ENCODE data around the gene CFAP92.

DNA sequence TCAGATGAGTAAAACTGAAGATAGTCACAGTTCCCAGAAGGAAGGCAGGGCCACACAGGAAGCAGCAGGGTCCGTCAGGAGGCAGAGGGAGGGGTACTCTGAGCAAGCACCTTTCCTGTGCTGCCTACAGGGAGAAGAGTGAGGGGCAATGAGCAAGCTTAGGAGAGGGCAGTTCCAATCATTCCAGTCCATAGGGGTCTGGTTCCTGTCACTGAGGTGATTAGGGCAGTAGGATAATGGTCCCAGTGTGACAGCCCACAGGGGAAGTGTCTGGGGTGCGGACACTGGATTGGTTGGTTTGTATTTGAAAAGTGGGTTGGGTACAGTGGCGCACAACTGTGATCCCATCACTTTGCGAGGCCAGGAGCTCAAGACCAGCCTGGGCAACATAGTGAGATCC, 121.6 kb downstream of the CFAP92 start:
- TF ChIP-seq, protein P1, sequence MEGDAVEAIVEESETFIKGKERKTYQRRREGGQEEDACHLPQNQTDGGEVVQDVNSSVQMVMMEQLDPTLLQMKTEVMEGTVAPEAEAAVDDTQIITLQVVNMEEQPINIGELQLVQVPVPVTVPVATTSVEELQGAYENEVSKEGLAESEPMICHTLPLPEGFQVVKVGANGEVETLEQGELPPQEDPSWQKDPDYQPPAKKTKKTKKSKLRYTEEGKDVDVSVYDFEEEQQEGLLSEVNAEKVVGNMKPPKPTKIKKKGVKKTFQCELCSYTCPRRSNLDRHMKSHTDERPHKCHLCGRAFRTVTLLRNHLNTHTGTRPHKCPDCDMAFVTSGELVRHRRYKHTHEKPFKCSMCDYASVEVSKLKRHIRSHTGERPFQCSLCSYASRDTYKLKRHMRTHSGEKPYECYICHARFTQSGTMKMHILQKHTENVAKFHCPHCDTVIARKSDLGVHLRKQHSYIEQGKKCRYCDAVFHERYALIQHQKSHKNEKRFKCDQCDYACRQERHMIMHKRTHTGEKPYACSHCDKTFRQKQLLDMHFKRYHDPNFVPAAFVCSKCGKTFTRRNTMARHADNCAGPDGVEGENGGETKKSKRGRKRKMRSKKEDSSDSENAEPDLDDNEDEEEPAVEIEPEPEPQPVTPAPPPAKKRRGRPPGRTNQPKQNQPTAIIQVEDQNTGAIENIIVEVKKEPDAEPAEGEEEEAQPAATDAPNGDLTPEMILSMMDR (IDR thresholded peaks at IDR 0.05) = no peak
- no peak for TF ChIP-seq POLR2A (IDR thresholded peaks at IDR 0.05)

All from thyroid gland (tissue), 4 donors.